NCI-H2107 (cell line): ENCODE measurements around the gene CDH13.

Experiments used
- DNase-seq: peaks from one replicate; lab custom pipeline; 2025; lab: John Stamatoyannopoulos, UW

CDH13 gene

GRCh38 chr16:82788225-82788624 lies 161.5 kb downstream of the CDH13 start:
- DNase-seq, result no peak

GRCh38 chr16:82788919-82789318 lies 162.2 kb downstream of the CDH13 start:
- no peak for DNase-seq

GRCh38 chr16:82792693-82793092 lies 165.9 kb downstream of the CDH13 start:
- no peak for DNase-seq

GRCh38 chr16:82793528-82794245 lies 166.9 kb downstream of the CDH13 start:
- DNase-seq, result no peak

GRCh38 chr16:82796047-82796446 lies 169.3 kb downstream of the CDH13 start:
- no peak for DNase-seq

GRCh38 chr16:82801361-82801760 lies 174.6 kb downstream of the CDH13 start:
- no peak for DNase-seq

- no peak for DNase-seq
These were observed 179.1 kb downstream of the CDH13 start for GRCh38 chr16:82805866-82806265.

- DNase-seq, result no peak
These were observed 180.5 kb downstream of the CDH13 start for GRCh38 chr16:82807311-82807710.

- no peak for DNase-seq
These were observed 181.3 kb downstream of the CDH13 start for GRCh38 chr16:82808036-82808435.

- DNase-seq, result no peak
These were observed 183.3 kb downstream of the CDH13 start for GRCh38 chr16:82810077-82810476.

GRCh38 chr16:82814059-82814458 lies 187.3 kb downstream of the CDH13 start:
- DNase-seq, result no peak

- DNase-seq, result no peak
These were observed 192.5 kb downstream of the CDH13 start for GRCh38 chr16:82819286-82819685.

- no peak for DNase-seq
These were observed 194.1 kb downstream of the CDH13 start for GRCh38 chr16:82820855-82821254.

- DNase-seq, result no peak
These were observed 197.6 kb downstream of the CDH13 start for GRCh38 chr16:82824408-82824807.

GRCh38 chr16:82829301-82829700 lies 202.5 kb downstream of the CDH13 start:
- DNase-seq, result no peak

GRCh38 chr16:82830944-82831343 lies 204.2 kb downstream of the CDH13 start:
- DNase-seq, result no peak

- no peak for DNase-seq
These were observed 206.1 kb downstream of the CDH13 start for GRCh38 chr16:82832821-82833220.

- DNase-seq, result no peak
These were observed 206.7 kb downstream of the CDH13 start for GRCh38 chr16:82833378-82833993.

GRCh38 chr16:82834151-82834815 lies 207.5 kb downstream of the CDH13 start:
- no peak for DNase-seq

- no peak for DNase-seq
These were observed 208.9 kb downstream of the CDH13 start for GRCh38 chr16:82835487-82836155.

GRCh38 chr16:82841108-82841507 lies 214.3 kb downstream of the CDH13 start:
- no peak for DNase-seq

GRCh38 chr16:82843606-82844271 lies 217.0 kb downstream of the CDH13 start:
- DNase-seq, result no peak
